Spleen (tissue), 7 donors: Measurements from ENCODE around the gene PPP1CC.

ENCODE experiments used
- CTCF ChIP-seq, 11 experiments: fragments of 200-600 bp in 7 of 11; fragments of 450-650 bp in 4 of 11; sonication (generic) in 4 of 11; IDR thresholded peaks in 8 of 11; conservative IDR thresholded peaks in 3 of 11; 1 replicate in 7 of 11; 2 replicates in 4 of 11; pipeline versions ENCODE4 v1.4.0 to v1.8.0; 2016 to 2021; ENCODE audit warnings: antibody characterized with exemption in 11 of 11, inconsistent platforms in 4 of 11, mild to moderate bottlenecking in 1 of 11
- POLR2A ChIP-seq, 3 donors: fragments of 450-650 bp; IDR thresholded peaks; one replicate each; pipeline ENCODE4 v1.5.1; 2017; ENCODE audit warnings: antibody characterized with exemption in 3 of 3, mild to moderate bottlenecking in 1 of 3
- POLR2AphosphoS5 ChIP-seq, 3 donors: sonication (generic); formaldehyde crosslinking; IDR thresholded peaks; one replicate each; pipeline ENCODE4 v1.5.1; 2017; ENCODE audit warnings: antibody characterized with exemption in 3 of 3
- donor health status: DM: no; HTN: no; CAD: no; lungs with moderate emphysema.
- donor health status: DM: no; HTN: no; CAD: no.
- donor health status: DM: no; HTN: no; CAD: no.

GRCh38 chr12:110725267-110725666 is 17.4 kb downstream of the PPP1CC start:
- TF ChIP-seq CTCF (IDR thresholded peaks at IDR 0.05 in 8 of 11, conservative IDR thresholded peaks at IDR 0.05 in 3 of 11) (no peak), POLR2A (IDR thresholded peaks at IDR 0.05) (no peak), POLR2AphosphoS5 (IDR thresholded peaks at IDR 0.05) (no peak)
